ENCODE measurements around the gene PHACTR1. TPM values are rescaled to one million over a fixed set of nuclear protein-coding genes. Genes with fewer than 3 reads are reported as not detected.

Gene PHACTR1
- total RNA-seq (2021) (2.6 and 3.7 TPM in 2 replicates), Bru-seq, nascent RNA (percentile 36 among the genes with signal in this experiment), BruChase-seq, experiment 1, labeled RNA remaining after a 2-hour chase (percentile 33 among the genes with signal in this experiment), BruChase-seq, experiment 2, labeled RNA remaining after a 6-hour chase (percentile 35 among the genes with signal in this experiment)
- long read RNA-seq, partial matches to known transcripts: 0 of 4 reads
- long read RNA-seq, other reads (novel, unspliced or antisense): 4 of 4 reads

DNA sequence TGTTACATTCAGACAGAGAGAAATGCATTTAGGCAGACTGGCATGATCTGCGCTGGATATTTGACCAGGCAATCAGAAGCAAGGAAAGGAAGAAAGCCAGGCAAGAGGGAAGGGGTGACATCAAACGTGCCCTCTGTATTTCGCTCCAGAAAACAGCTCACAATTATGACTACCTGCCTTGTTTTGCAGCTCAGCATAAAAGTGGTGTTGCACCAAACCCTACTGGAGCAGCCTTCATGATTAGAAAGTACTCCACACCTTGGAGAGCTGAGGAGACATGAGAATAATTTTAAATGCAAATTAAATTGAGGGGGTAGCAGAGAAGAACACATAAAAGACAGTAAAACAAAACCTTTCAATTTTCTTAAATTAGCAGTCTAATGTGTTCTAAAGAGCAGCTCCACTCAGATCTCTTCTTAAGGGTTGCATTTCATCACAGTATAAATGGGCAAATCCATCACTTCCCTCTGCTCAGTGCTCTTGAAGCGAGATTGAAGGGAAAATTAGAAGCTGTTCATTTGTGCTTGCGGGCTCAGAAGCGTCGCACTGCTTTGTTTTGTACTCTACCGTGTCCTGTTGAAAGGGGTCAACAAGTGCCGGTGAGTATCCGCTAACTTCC lies at the start of gene PHACTR1:
TSS of gene PHACTR1 (plus strand) at position 470 of the 619 bp plus-strand sequence.
- Histone ChIP-seq H3K4me1 (ENCODE audit: insufficient read depth, low read length, poor library complexity, severe bottlenecking) (peaks cover 12% of the 10 kb centered on the region), H3K4me3 (ENCODE audit: low read depth, low read length, poor library complexity, severe bottlenecking) (no peak within 1 kb of the TSS), H3K36me3 (ENCODE audit: insufficient read depth, low read length, poor library complexity, severe bottlenecking) (no peaks in the 10 kb centered on the region), H3K27me3 (replicated peaks; ENCODE audit: insufficient read depth, low read depth, low read length, poor library complexity) (peaks cover 81% of the 10 kb centered on the region), H3K27ac (ENCODE audit: low read depth, low read length, poor library complexity, severe bottlenecking) (no peak within 1 kb of the TSS), H3K9me3 (ENCODE audit: low read depth, low read length, poor library complexity, severe bottlenecking) (no peaks in the 10 kb centered on the region)
- no peak for DNase-seq (ENCODE audit: low spot score)
- TF ChIP-seq, protein P1, sequence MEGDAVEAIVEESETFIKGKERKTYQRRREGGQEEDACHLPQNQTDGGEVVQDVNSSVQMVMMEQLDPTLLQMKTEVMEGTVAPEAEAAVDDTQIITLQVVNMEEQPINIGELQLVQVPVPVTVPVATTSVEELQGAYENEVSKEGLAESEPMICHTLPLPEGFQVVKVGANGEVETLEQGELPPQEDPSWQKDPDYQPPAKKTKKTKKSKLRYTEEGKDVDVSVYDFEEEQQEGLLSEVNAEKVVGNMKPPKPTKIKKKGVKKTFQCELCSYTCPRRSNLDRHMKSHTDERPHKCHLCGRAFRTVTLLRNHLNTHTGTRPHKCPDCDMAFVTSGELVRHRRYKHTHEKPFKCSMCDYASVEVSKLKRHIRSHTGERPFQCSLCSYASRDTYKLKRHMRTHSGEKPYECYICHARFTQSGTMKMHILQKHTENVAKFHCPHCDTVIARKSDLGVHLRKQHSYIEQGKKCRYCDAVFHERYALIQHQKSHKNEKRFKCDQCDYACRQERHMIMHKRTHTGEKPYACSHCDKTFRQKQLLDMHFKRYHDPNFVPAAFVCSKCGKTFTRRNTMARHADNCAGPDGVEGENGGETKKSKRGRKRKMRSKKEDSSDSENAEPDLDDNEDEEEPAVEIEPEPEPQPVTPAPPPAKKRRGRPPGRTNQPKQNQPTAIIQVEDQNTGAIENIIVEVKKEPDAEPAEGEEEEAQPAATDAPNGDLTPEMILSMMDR (conservative IDR thresholded peaks at IDR 0.05; ENCODE audit: low read depth, low read length): no peak
- TF ChIP-seq EZH2 (IDR thresholded peaks at IDR 0.05; ENCODE audit: borderline replicate concordance, low read depth, low read length, poor library complexity, severe bottlenecking): no peak
- POLR2A ChIA-PET (ENCODE audit: low non-redundant PET): no interaction called here
- no TSS peak for BruUV-seq (replicated peaks)
- CTCF ChIA-PET: no interaction called here
- intact Hi-C loops (cut with micrococcal nuclease; ENCODE audit: unreplicated experiment): no loop called here

DNA sequence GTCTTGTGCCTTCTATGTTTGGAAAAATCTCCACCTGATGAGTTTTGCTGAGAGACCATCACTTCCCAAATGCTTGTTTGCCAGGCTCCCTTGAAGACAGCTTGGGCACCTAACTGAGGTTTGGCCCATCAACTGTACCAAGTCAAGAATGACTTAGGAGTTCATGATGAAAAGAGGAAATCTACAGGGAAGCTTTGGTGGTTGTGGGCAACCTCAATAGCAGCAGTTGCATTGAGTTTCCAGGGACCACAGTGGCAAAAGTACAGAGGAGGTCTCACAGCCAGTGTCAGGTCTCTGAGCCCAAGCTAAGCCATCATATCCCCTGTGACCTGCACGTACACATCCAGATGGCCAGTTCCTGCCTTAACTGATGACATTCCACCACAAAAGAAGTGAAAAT lies 49.7 kb upstream of the PHACTR1 start:
- ChIA-PET POLR2A (ENCODE audit: low non-redundant PET) (no interaction called here), CTCF (no interaction called here)
- BruUV-seq (replicated peaks): no TSS peak
- Histone ChIP-seq H3K4me3 (ENCODE audit: low read depth, low read length, poor library complexity, severe bottlenecking) (no peak overlapping the region), H3K27me3 (replicated peaks; ENCODE audit: insufficient read depth, low read depth, low read length, poor library complexity) (peaks cover 8% of the 10 kb centered on the region), H3K36me3 (ENCODE audit: insufficient read depth, low read length, poor library complexity, severe bottlenecking) (no peaks in the 10 kb centered on the region), H3K9me3 (ENCODE audit: low read depth, low read length, poor library complexity, severe bottlenecking) (no peaks in the 10 kb centered on the region), H3K4me1 (ENCODE audit: insufficient read depth, low read length, poor library complexity, severe bottlenecking) (no peaks in the 10 kb centered on the region), H3K27ac (ENCODE audit: low read depth, low read length, poor library complexity, severe bottlenecking) (no peak overlapping the region)
- TF ChIP-seq, protein P1 (conservative IDR thresholded peaks at IDR 0.05; ENCODE audit: low read depth, low read length): no peak
- no peak for TF ChIP-seq EZH2 (IDR thresholded peaks at IDR 0.05; ENCODE audit: borderline replicate concordance, low read depth, low read length, poor library complexity, severe bottlenecking)
- intact Hi-C loops (cut with micrococcal nuclease; ENCODE audit: unreplicated experiment): no loop called here
- DNase-seq (ENCODE audit: low spot score): no peak

DNA sequence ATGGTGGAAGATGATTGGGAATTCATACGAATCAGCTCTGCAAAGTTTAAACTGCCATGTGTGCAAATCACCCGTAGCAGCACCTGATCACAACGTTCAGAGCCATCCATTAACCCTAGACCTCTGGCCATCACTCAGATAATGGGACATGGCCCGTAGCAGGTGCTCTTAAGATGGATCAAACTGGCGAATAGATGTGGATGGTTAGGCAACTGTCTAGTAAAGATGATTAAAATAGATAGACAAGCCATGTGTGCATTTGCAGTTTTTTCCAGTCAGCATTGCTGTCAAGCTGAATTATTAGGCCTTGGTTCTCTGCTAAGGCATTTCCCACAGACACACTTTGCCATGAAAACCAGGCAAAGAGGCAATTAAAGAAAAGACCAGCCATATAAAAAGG lies 40.6 kb upstream of the PHACTR1 start:
- H3K27ac ChIP-seq (ENCODE audit: low read depth, low read length, poor library complexity, severe bottlenecking): no peak overlapping the region
- H3K27me3 ChIP-seq (replicated peaks; ENCODE audit: insufficient read depth, low read depth, low read length, poor library complexity): no peaks in the 10 kb centered on the region
- no peak for DNase-seq (ENCODE audit: low spot score)
- ChIA-PET POLR2A (ENCODE audit: low non-redundant PET) (no interaction called here), CTCF (no interaction called here)
- intact Hi-C loops (cut with micrococcal nuclease; ENCODE audit: unreplicated experiment): no loop called here
- no TSS peak for BruUV-seq (replicated peaks)
- TF ChIP-seq EZH2 (IDR thresholded peaks at IDR 0.05; ENCODE audit: borderline replicate concordance, low read depth, low read length, poor library complexity, severe bottlenecking): no peak
- TF ChIP-seq, protein P1 (conservative IDR thresholded peaks at IDR 0.05; ENCODE audit: low read depth, low read length): no peak
- no peaks in the 10 kb centered on the region for H3K9me3 ChIP-seq (ENCODE audit: low read depth, low read length, poor library complexity, severe bottlenecking)
- no peak overlapping the region for H3K4me3 ChIP-seq (ENCODE audit: low read depth, low read length, poor library complexity, severe bottlenecking)
- no peaks in the 10 kb centered on the region for H3K36me3 ChIP-seq (ENCODE audit: insufficient read depth, low read length, poor library complexity, severe bottlenecking)
- H3K4me1 ChIP-seq (ENCODE audit: insufficient read depth, low read length, poor library complexity, severe bottlenecking): no peaks in the 10 kb centered on the region
